SK-N-SH treated with all-trans-retinoic acid at 6 μM for 48 hours (cell line): Measurements from ENCODE around the gene SVOPL.

Source experiments
- ARNTL ChIP-seq: fragments of 450-650 bp; formaldehyde crosslinking; IDR thresholded peaks from 2 replicates; pipeline ENCODE4 v1.5.0; 2020; ENCODE audit warnings: low read depth, mild to moderate bottlenecking, moderate library complexity, borderline replicate concordance
- ESRRG ChIP-seq: fragments of 250-450 bp; sonication (Bioruptor Pico); IDR thresholded peaks from 2 replicates; pipeline ENCODE4 v1.6.1; 2021; ENCODE audit warnings: mild to moderate bottlenecking
- GLIS3 ChIP-seq: fragments of 250-450 bp; sonication (Bioruptor Pico); IDR thresholded peaks from 2 replicates; pipeline ENCODE4 v1.5.0; 2020; ENCODE audit warnings: mild to moderate bottlenecking, moderate library complexity
- SNAI2 ChIP-seq: fragments of 250-450 bp; sonication (Bioruptor Pico); IDR thresholded peaks from 2 replicates; pipeline ENCODE4 v1.5.0; 2020; ENCODE audit warnings: mild to moderate bottlenecking, moderate library complexity
- ZFP30 ChIP-seq: fragments of 450-650 bp; formaldehyde crosslinking; IDR thresholded peaks from 2 replicates; pipeline ENCODE4 v1.5.0; 2022; ENCODE audit warnings: mild to moderate bottlenecking, moderate library complexity
- TF ChIP-seq, protein P1 (sequence below): fragments of 250-450 bp; sonication (Bioruptor Pico); IDR thresholded peaks from 2 replicates; pipeline ENCODE4 v1.8.0; 2020; ENCODE audit warnings: mild to moderate bottlenecking, moderate library complexity, borderline replicate concordance

DNA sequence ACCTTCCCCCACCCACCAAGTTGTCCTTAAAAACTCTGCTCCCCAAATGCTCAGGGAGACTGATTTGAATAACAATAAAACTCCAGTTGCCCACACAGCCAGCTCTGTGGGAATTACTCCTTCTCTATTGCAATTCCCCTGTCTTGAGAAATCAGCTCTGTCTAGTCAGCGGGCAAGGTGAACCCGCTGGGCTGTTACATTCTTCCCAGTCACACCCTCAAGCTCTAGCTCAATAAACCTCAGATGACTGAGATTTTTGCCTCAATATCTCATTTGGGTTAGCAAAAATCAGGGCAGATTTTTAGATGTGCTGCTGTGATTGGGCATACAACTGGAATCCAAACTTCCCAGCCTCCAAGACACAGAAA is 32.9 kb downstream of the SVOPL start:
- no peak for TF ChIP-seq GLIS3
- TF ChIP-seq ZFP30 (CRISPR knock-in tag): no peak
- TF ChIP-seq ESRRG: no peak
- no peak for TF ChIP-seq ARNTL (CRISPR knock-in tag)
- TF ChIP-seq, protein P1, sequence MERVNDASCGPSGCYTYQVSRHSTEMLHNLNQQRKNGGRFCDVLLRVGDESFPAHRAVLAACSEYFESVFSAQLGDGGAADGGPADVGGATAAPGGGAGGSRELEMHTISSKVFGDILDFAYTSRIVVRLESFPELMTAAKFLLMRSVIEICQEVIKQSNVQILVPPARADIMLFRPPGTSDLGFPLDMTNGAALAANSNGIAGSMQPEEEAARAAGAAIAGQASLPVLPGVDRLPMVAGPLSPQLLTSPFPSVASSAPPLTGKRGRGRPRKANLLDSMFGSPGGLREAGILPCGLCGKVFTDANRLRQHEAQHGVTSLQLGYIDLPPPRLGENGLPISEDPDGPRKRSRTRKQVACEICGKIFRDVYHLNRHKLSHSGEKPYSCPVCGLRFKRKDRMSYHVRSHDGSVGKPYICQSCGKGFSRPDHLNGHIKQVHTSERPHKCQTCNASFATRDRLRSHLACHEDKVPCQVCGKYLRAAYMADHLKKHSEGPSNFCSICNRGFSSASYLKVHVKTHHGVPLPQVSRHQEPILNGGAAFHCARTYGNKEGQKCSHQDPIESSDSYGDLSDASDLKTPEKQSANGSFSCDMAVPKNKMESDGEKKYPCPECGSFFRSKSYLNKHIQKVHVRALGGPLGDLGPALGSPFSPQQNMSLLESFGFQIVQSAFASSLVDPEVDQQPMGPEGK (CRISPR knock-in tag): no peak
- no peak for TF ChIP-seq SNAI2 (CRISPR knock-in tag)
